Ishikawa (cell line): Measurements from ENCODE around the gene ZC3H12D.

Experiments
- CEBPB ChIP-seq: IDR thresholded peaks from 2 replicates; pipeline ENCODE4 v1.6.1; 2012
- EP300 ChIP-seq: IDR thresholded peaks from 2 replicates; pipeline ENCODE4 v1.6.1; 2012; ENCODE audit warnings: borderline replicate concordance
- RAD21 ChIP-seq: IDR thresholded peaks from 2 replicates; pipeline ENCODE4 v1.6.1; 2012; ENCODE audit warnings: low read depth
- TAF1 ChIP-seq: IDR thresholded peaks from 2 replicates; pipeline ENCODE4 v1.6.1; 2012; ENCODE audit warnings: low read depth, mild to moderate bottlenecking
- TF ChIP-seq, protein P1 (sequence below): IDR thresholded peaks from 2 replicates; pipeline ENCODE4 v1.6.1; 2012; ENCODE audit warnings: low read depth, mild to moderate bottlenecking

DNA sequence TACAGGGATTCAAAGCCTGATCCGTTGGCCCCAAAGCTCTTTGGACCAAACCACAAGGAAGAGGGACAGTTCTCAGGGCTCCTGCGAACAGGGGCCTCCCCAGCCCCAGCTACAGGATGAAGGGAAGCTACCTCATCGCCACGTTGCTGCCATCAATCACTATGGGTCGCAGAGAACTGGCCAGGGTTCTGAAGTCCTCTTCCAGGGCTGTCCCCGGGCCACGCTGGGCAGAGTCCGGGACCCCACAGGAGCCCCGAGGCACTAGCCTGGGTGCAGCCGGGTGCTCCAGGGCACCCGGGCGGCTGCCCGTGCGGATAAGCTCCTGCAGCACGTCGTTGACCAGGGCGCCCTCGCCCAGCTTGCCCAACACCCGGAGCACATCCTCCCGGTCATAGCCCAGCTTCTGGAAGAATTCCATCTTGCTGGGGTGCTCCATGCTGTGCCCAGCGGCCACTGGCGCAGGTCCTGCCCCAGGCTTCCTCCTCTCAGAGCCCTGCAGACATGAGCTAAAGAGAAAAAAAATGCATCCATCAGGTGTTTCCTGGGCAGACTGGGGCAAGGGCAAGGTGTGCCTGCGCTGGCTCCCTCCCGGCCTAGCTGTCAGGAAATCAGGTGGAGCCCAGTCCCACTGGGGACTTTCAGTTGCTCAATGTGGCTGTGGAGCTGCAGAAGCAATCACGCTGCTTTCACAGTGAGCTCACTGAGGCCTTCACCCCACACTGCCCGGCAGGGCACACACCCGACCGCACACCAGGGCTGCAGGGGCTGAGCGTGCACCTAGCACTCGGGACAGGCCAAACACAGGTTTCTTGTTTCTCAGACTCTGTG lies 10.5 kb downstream of the ZC3H12D start:
- TF ChIP-seq RAD21: no peak
- peak; percentile 56; the same call in 1 of the 2 replicates for TF ChIP-seq EP300
- TF ChIP-seq, protein P1, sequence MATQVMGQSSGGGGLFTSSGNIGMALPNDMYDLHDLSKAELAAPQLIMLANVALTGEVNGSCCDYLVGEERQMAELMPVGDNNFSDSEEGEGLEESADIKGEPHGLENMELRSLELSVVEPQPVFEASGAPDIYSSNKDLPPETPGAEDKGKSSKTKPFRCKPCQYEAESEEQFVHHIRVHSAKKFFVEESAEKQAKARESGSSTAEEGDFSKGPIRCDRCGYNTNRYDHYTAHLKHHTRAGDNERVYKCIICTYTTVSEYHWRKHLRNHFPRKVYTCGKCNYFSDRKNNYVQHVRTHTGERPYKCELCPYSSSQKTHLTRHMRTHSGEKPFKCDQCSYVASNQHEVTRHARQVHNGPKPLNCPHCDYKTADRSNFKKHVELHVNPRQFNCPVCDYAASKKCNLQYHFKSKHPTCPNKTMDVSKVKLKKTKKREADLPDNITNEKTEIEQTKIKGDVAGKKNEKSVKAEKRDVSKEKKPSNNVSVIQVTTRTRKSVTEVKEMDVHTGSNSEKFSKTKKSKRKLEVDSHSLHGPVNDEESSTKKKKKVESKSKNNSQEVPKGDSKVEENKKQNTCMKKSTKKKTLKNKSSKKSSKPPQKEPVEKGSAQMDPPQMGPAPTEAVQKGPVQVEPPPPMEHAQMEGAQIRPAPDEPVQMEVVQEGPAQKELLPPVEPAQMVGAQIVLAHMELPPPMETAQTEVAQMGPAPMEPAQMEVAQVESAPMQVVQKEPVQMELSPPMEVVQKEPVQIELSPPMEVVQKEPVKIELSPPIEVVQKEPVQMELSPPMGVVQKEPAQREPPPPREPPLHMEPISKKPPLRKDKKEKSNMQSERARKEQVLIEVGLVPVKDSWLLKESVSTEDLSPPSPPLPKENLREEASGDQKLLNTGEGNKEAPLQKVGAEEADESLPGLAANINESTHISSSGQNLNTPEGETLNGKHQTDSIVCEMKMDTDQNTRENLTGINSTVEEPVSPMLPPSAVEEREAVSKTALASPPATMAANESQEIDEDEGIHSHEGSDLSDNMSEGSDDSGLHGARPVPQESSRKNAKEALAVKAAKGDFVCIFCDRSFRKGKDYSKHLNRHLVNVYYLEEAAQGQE: peak; percentile 89
- TF ChIP-seq TAF1: 0 out of 2 replicates have a peak, but pooled peaks have one; percentile 18
- TF ChIP-seq CEBPB: no peak
